ENCODE results near the gene SPNS3. TPM values are rescaled to one million over a fixed set of nuclear protein-coding genes. Genes with fewer than 3 reads are reported as not detected.

SPNS3 gene
- total and polyA plus RNA-seq, 10 of the 15 experiments (the other 5 are each of a cell fraction or from before 2014, with no cell fraction given): 0.16 to 2.6 (median 0.97) TPM

DNA sequence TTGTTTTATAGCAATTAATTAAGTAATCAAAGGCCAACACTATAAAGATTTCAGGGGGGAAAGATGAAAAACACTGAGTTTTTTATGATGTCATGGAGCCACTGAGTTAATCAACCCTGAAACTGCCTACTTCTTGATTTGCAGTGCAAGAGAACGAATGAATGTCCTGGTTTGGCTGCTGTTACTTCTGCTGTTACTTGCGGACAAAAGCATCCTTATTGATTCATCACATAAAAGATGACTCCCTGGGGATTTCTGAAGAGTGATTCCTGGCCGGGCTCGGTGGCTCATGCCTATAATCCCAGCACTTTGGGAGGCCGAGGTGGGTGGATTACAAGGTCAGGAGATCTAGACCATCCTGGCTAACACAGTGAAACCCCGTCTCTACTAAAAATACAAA lies 10.9 kb upstream of the SPNS3 start:
- SMC1A ChIA-PET (ENCODE audit: uncharacterized antibody, unreplicated experiment): interaction anchor here (0.9 kb wide), 1 partner anchor 14 kb away, joined by 3 read pairs; no protein-coding TSS in a partner anchor
- in situ Hi-C loops (cut with MboI): no loop called here
- no peak for FAIRE-seq
- Histone ChIP-seq H3K27ac (ENCODE audit: control insufficient read depth, insufficient read depth) (no peak overlapping the region), H3K36me3 (ENCODE audit: control insufficient read depth in 2 of 2, insufficient read depth in 2 of 2, low read length in 1 of 2) (no peaks in the 10 kb centered on the region), H3K79me2 (ENCODE audit: control insufficient read depth, insufficient read depth, low read length) (no peaks in the 10 kb centered on the region), H3K9me3 (replicated peaks; ENCODE audit: control insufficient read depth, insufficient read depth, low read length) (no peaks in the 10 kb centered on the region), H3K9ac (ENCODE audit: control insufficient read depth, insufficient read depth, low read length) (no peak overlapping the region), H3K4me2 (ENCODE audit: control insufficient read depth, insufficient read depth) (no peak overlapping the region), H3K27me3 (replicated peaks in 1 of 2; ENCODE audit: control insufficient read depth in 2 of 2, insufficient read depth in 2 of 2, low read length in 1 of 2) (no peaks in the 10 kb centered on the region), H3K4me1 (ENCODE audit: control insufficient read depth, insufficient read depth, low read length) (peaks cover 4% of the 10 kb centered on the region), H4K20me1 (ENCODE audit: control insufficient read depth, insufficient read depth) (no peaks in the 10 kb centered on the region), H3K4me3 (no peak overlapping the region), H2AFZ (ENCODE audit: control insufficient read depth, low read depth, low read length) (no peak overlapping the region)
- ATAC-seq: no peak
- BruUV-seq (replicated peaks): no TSS peak
- 17% methylated on average over 6 of the region's 6 CpGs for WGBS (ENCODE audit: insufficient coverage, insufficient replicate concordance, low lambda C conversion rate, missing lambda C conversion rate)
- DNase-seq (ENCODE audit: low read depth, low spot score): no peak
- POLR2A ChIA-PET: no interaction called here
- intact Hi-C loops (cut with micrococcal nuclease; ENCODE audit: unreplicated experiment): loop anchor here (10.0 kb wide), 3 partner anchors 102 to 462 kb away; partner anchors contain the start of gene GGT6
- no peak for TF ChIP-seq TCF3 (IDR thresholded peaks at IDR 0.05; ENCODE audit: borderline replicate concordance, insufficient read depth, low read depth, low read length)
- TF ChIP-seq, protein P1, sequence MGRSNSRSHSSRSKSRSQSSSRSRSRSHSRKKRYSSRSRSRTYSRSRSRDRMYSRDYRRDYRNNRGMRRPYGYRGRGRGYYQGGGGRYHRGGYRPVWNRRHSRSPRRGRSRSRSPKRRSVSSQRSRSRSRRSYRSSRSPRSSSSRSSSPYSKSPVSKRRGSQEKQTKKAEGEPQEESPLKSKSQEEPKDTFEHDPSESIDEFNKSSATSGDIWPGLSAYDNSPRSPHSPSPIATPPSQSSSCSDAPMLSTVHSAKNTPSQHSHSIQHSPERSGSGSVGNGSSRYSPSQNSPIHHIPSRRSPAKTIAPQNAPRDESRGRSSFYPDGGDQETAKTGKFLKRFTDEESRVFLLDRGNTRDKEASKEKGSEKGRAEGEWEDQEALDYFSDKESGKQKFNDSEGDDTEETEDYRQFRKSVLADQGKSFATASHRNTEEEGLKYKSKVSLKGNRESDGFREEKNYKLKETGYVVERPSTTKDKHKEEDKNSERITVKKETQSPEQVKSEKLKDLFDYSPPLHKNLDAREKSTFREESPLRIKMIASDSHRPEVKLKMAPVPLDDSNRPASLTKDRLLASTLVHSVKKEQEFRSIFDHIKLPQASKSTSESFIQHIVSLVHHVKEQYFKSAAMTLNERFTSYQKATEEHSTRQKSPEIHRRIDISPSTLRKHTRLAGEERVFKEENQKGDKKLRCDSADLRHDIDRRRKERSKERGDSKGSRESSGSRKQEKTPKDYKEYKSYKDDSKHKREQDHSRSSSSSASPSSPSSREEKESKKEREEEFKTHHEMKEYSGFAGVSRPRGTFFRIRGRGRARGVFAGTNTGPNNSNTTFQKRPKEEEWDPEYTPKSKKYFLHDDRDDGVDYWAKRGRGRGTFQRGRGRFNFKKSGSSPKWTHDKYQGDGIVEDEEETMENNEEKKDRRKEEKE (IDR thresholded peaks at IDR 0.05): no peak
- TF ChIP-seq, protein P2, sequence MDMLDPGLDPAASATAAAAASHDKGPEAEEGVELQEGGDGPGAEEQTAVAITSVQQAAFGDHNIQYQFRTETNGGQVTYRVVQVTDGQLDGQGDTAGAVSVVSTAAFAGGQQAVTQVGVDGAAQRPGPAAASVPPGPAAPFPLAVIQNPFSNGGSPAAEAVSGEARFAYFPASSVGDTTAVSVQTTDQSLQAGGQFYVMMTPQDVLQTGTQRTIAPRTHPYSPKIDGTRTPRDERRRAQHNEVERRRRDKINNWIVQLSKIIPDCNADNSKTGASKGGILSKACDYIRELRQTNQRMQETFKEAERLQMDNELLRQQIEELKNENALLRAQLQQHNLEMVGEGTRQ (IDR thresholded peaks at IDR 0.05; ENCODE audit: borderline replicate concordance, low read depth, low read length): no peak
- no peak for TF ChIP-seq SP1 (IDR thresholded peaks at IDR 0.05; ENCODE audit: low read depth, low read length)
- no peak for TF ChIP-seq TCF7 (IDR thresholded peaks at IDR 0.05; ENCODE audit: borderline replicate concordance)
- no peak for TF ChIP-seq IKZF1 (conservative IDR thresholded peaks at IDR 0.05)
- no peak for TF ChIP-seq NFYB (IDR thresholded peaks at IDR 0.05; ENCODE audit: insufficient read depth, low read depth, low read length)
- TF ChIP-seq POU2F2 (IDR thresholded peaks at IDR 0.05; ENCODE audit: borderline replicate concordance, low read depth, low read length): no peak
- no peak for TF ChIP-seq NR2C2 (IDR thresholded peaks at IDR 0.05; ENCODE audit: borderline replicate concordance, control insufficient read depth, insufficient read length, low read depth)
- TF ChIP-seq, protein P3, sequence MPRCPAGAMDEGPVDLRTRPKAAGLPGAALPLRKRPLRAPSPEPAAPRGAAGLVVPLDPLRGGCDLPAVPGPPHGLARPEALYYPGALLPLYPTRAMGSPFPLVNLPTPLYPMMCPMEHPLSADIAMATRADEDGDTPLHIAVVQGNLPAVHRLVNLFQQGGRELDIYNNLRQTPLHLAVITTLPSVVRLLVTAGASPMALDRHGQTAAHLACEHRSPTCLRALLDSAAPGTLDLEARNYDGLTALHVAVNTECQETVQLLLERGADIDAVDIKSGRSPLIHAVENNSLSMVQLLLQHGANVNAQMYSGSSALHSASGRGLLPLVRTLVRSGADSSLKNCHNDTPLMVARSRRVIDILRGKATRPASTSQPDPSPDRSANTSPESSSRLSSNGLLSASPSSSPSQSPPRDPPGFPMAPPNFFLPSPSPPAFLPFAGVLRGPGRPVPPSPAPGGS (IDR thresholded peaks at IDR 0.05; ENCODE audit: borderline replicate concordance, insufficient read depth, low read depth, low read length, poor library complexity, severe bottlenecking): no peak
- RAD21 ChIA-PET (ENCODE audit: unreplicated experiment): interaction anchor here (0.8 to 1.4 kb wide), 2 partner anchors 19 to 116 kb away, joined by 3 to 4 read pairs; no protein-coding TSS in a partner anchor
- CTCF ChIA-PET: interaction anchor here (0.5 to 1.7 kb wide), 5 partner anchors 25 to 217 kb away, joined by 3 to 4 read pairs (median 3); no protein-coding TSS in a partner anchor
